Measurements from ENCODE around the gene EVI2A.
"Not testable (repeated sequence)": the region's sequence is repeated elsewhere in the genome, so short reads cannot be mapped to it uniquely, and the experiment has no call there.

EVI2A gene, protein sequence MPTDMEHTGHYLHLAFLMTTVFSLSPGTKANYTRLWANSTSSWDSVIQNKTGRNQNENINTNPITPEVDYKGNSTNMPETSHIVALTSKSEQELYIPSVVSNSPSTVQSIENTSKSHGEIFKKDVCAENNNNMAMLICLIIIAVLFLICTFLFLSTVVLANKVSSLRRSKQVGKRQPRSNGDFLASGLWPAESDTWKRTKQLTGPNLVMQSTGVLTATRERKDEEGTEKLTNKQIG

DNA sequence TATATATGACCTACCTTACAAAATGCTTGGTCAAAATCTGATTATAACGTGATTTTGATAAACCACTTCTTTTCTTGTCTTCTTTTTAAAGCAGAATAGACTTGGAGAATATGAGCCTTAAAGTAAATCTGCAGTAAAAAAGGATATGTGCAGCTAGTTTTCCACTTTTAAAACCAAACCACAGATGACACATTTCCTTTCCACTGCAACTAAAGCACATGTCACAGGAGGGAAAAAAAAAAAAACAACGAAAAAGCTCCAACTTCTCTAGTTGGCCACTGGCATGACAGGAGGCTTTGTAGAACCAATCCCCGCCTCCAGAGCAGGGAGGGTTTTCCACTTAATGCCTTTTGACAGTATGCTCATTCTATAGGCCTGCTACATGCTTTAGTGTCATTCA lies at the start of gene EVI2A:
TSS of gene EVI2A (minus strand) at position 142 of the 400 bp plus-strand sequence. CDS start 2,609 bp downstream, outside the sequence.
- peak; percentile 89 for DNase-seq

DNA sequence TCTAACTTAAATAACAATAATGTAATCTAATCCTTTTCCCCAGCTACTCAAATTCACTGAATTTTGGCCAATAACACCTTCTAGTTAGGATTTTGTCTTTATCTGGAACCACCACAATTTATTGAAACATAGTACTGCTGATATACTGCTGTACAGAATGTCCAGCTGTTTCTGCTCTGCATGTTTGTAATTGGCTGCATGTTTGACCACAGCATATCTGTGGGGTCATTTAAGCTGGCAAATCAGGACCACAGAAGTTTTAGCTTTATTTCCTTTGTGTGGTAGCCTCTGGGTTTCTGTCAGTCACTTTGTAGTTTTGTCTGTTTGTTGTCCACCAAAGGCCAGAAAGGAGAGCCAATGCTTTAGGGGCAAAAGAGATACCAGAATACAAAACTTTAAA lies 47.8 kb upstream of the EVI2A start:
- DNase-seq = no peak

DNA sequence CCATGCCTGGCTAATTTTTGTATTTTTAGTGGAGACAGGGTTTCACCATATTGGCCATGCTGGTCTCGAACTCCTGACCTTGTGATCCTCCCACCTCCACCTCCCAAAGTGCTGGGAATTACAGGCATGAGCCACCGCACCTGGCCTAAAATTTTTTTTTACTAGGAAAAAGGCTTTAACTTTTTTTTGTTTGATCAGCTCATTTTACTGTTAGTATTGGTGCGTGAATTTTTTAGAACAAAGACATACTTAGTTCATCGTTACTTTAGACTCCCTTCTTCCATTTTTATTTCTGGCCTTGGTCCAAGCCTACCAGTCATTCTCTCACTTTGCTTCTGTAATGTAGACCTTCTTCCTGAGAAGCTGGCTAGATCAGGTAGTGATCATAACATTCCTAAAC lies 44.7 kb upstream of the EVI2A start:
- no peak for DNase-seq

DNA sequence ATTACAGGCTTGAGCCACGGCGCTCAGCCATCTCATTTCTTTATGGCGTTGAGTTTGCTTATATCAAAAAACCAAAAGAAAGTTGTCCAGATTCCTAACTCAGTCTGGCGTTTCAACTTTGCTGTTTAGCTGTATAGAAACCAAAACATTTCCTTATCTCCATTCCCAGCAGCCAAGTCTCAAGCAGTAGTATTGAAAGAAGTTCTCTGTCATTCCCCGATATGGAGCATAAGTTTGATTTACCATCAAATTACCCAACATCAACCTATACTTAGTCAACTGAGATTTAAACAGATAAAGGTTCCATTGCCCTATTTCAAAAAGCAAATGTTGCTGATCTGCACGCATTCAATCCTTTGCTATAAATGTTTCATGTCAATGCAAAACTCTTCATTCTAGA lies 42.6 kb upstream of the EVI2A start:
- DNase-seq = no peak

DNA sequence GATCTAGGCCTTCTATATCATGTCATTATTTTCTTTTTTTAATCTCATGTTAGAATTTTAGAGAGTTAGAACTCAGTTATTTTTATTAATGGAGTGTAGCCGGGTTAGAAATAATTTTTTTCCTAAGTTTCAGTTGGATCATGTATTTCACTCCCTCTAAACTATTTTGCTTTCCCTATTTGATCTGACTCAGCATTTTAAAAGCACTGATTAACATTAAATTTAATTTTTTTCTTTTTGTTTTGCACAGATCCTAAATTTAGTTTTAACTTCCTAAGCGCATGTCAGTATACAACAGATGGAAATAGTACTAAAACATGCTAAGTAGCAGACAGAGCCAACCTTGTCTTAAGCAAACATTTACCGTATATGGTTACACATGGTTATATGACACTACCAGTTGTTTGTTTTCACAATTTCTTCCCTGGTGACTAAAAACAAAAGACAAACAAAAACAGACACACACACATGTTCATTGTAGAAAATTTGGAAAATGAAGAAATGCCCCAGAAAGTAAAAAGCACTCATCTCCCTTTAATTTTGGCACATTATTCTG lies 36.5 kb upstream of the EVI2A start:
- DNase-seq = no peak

DNA sequence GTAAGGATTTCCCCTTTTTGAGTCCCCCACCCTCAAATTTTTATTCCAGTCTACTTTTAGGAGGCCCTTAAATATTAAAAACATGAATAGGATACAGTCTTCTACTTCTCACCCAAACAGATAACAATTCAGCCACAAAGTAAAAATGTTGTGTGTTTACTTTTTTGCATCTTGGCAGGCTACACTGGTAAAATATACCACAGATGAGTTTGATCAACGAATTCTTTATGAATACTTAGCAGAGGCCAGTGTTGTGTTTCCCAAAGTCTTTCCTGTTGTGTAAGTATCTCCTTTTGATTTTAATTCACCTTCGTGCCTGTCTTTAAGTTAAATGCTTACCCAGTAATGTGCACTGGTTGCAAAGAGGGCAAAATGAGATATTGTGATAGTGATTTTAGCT lies 35.7 kb upstream of the EVI2A start:
- no peak for DNase-seq

DNA sequence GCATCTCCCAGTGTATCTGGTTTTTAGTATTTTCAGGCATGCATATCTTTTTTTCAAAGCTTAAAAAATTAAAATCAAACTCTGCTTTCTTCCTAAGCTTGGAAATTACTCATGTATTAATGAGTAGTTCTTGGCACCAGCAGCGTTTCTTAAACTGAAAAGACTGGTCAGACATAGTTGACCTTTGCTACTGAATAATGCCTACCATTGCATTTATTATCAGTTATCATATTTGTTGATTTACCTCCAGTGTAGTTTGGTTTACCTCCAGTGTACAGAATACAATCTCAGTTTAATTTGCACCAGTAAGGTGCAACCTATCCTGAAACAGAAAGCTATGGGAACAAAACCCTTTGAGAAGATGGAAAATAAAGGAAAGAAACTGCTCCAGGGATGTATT lies 34.5 kb upstream of the EVI2A start:
- no peak for DNase-seq

DNA sequence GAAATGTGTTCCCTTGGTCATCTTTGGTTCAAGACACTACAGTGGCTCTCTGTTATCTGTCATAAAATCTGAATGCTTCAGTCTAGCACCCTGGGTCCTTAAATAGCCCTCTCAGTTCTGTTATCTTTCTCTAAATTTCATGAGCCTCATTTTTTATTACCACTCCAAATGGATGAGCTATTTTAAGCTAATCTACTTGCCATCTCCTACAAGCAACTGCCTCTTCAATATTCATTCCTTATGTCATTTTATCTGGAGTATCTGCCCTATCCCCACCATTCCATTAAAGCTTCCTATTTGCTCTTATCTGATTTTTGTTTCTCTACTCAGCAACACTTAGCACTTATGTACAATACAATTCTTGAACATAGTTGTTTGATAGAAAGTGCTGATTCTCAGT lies 28.0 kb upstream of the EVI2A start:
- no peak for DNase-seq

DNA sequence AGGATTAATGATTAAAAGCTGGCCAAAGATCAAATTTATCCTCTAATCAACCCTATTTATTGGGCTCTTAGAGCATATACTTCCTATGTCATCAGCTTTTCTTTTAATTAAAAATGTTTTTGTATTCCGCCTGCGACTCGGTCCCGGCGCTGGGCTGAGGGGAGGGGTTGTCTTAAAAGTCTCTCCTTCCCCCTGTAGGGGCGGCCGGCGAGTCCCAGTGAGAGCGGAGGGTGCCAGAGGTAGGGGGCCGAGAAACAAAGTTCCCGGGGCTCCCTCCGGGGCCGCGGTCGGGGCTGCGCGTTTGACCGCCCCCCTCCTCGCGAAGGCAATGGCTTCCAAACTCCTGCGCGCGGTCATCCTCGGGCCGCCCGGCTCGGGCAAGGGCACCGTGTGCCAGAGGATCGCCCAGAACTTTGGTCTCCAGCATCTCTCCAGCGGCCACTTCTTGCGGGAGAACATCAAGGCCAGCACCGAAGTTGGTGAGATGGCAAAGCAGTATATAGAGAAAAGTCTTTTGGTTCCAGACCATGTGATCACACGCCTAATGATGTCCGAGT lies 23.8 kb upstream of the EVI2A start:
- DNase-seq = not testable (repeated sequence)

DNA sequence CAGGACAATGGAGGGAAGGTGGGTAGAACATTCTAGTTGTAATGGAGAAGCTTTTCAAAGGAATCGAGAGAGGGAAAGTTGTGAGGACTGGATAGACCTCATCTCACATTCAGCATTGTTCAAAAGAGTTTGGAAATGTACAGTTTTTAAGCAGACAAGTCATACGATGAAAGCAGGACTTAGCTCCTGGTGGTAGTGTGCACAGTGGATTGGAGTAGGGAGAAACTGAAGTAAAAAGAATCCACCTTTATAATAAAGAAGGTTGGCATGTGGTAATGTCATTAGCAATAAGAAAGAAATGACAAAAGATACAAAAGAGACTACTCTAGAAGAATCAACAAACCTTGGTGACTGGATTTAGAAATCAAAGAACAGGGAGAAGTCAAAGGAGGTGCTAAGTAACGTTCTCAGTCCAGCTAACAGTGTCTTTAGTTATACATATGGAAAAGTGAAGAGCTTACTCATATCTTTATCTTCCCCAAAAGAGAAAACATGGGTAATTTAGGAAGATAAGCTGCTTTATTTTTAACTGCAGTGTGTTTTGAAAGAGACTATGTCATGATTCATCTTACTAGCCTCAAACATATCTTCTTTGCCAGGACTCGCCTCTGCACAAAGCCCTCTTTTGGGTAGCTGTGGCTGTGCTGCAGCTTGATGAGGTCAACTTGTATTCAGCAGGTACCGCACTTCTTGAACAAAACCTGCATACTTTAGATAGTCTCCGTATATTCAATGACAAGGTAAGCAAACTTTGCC lies 18.7 kb upstream of the EVI2A start:
- no peak for DNase-seq

DNA sequence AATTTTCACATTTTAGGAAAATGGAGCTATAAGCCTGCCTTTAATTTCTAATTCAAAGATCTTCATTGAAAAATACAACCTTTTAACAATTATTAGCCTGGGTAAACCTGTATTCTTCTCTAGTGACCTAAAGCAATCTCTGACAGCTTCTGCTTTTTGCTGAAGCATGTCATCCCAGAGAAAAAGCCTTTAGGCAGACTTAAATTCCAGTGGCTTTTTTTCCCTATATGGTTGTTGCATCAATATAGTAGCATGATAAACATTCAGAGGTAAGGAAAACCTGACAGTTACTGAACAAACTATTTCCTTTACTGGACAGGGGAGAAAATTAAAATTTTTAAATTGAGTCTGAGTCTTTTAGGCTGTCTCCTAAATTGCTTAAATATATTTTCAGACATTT lies 7.8 kb upstream of the EVI2A start:
- no peak for DNase-seq

DNA sequence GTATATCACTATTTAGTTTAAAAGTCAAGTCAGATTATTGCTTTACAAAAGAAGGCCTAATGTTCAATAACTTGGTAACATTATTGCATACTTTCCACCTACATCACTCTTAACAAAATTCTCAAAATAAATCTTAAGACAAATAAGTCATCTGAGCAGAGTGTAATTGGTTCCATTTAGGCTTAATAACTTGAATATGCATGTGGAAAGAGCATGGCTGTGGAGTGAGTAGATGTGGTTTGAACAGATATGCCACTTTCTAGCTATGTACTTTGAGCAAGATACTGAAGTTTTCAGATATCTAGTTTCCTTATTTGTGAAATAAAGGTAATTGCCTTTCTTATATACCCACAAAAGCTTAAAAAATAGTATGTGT lies 6.7 kb upstream of the EVI2A start:
- DNase-seq = no peak

DNA sequence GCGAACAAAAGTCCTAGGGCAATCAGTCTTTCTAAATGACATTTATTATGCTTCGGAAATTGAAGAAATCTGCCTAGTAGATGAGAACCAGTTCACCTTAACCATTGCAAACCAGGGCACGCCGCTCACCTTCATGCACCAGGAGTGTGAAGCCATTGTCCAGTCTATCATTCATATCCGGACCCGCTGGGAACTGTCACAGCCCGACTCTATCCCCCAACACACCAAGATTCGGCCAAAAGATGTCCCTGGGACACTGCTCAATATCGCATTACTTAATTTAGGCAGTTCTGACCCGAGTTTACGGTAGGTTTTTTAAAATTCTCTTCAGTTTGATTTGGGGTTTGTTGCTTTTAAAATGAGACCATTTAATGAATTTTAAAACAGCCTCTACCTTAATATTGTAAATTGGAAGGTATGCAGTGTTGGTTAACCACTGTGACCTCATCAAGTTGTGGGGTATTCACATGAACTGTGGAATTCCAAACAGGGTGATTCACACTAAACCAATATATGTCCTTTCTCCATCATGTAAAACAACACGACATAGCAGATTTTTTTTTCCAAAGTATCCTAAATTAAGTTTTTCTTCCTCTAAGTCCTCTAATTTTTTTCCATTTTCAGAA lies 6.2 kb upstream of the EVI2A start:
- DNase-seq = no peak

DNA sequence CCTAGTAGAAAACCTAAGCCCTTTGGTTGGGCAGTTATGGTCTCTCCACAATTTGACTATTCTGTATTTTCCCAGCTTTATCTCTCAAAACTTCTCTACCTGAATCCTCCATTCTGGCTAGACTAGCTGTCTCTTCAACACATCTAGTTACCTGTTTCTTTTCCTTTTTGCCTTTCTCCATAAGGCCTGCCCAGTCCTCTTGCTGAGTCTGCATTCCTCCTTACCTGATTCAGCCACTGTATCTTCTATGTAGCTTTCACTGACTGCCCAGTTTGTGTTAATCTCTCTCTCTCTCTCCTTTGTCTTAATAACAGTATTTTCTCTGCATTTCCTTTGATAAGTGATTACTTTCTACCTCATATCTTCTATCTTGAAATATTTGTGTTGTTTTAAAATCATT lies 2.1 kb upstream of the EVI2A start:
- no peak for DNase-seq

DNA sequence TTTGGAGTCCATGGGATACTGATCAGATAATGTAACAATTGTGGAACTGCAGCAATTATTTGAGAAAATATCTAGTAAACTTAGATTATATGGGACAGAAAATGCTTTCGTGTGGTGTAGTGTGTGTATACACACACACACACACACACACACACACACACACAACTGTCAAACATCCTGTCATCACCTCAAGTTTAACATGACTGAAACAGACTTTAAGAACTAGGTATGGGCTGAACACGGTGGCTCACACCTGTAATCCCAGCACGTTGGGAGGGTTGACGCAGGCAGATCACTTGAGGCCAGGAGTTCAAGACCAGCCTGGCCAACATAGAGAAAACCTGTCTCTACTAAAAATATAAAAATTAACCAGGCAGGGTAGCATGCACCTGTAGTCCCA lies 544 bp upstream of the EVI2A start:
- peak; percentile 60 for DNase-seq

DNA sequence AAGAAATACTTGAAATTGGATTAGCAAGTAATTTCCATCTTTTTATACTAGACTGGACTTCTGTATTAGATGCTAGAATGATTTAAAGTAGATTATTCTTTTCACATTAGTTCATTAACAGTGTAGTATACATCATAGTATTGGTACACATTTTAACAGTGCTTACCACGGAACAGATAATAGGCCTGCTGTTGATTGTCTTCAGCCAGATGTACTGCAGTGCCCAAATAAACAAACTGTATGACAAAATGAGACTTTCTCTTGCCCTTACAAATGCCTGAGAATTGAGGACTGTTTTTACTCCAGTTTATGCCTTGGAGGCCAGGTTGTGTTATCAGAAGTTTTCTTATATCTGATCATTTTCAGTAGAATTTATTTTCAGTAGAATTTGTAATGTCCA lies 631 bp downstream of the EVI2A start:
- DNase-seq = no peak

DNA sequence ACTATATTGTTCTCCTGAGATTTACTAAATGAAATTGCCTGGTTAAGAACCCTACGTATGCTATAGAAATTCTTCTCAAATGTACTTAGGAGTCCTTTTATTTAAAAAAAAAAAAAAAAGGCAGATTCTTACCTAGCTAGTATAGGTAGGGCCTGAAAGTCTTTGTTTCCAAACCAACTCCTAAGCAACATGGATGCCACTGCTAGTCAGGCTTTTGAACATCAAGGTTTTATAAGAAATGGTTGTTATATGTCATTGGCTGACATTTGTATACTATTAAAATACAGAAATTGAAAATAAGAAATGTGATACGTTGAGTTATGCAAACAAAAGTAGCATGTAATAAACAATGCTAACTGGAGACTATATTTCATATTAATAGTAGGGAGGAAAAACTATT lies 1.2 kb downstream of the EVI2A start:
- DNase-seq = no peak

DNA sequence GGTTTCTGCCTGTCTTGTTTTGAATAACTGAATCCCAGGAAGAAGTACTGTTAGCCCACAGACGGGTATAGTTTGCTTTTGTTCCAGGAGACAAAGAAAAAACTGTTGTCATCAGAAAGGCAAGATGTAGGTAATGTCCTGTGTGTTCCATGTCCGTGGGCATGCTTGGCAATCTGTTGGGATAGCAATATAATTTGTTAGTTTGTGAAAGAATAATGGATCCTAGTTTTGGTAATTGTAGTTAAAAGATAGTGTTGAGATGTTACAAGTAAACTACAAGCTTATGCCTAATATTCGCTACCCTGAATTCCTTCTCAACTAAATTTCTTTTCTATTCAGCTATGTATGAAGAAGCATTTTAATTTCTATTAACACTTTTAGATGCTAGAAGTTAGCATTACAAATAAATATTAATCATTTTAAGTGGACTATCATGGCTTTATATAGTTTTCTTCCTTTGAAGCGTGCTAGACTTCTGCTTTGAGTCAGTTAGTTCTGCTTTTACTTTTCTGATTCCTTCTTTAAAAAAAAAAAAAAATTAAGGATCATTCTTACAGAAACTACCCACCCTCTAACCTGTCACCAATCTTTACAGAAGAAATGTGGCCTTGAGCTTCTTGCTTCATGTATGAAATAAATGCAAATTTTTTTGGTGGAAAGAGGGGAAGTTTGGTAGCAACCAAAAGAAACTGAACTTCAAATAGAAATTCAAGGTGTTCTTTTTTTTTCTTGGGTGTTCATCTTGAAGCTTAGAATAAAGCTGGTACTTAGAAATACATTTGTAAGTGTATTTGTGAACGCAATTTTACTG lies 2.4 kb downstream of the EVI2A start:
- peak; percentile 60 for DNase-seq

DNA sequence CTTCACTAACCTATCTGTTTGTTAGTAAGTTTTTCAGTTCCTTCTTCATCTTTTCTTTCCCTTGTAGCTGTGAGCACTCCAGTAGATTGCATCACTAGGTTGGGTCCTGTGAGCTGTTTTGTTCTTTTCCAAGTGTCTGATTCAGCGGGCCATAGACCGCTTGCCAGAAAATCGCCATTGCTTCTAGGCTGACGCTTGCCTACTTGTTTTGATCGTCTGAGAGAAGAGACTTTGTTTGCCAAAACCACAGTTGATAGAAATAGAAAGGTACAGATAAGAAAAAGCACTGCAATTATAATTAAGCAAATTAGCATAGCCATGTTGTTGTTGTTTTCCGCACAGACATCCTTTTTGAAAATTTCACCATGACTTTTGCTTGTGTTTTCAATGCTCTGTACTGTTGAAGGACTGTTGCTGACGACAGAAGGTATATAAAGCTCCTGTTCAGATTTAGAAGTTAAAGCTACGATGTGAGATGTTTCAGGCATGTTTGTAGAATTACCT lies 3.1 kb downstream of the EVI2A start:
- peak; percentile 72 for DNase-seq

DNA sequence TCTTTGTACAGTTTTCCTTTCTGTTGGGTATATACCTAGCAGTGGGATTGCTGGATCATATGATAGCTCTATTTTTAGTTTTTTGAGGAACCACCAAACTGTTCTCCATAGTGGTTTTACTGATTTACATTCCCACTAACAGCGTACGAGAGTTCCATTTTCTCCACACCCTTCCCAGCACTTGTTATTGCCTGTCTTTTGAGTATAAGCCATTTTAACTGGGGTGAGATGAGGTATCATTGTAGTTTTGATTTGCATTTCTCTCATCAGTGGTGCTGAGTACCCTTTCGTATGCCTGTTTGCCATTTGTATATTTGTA lies 6.7 kb downstream of the EVI2A start:
- no peak for DNase-seq

DNA sequence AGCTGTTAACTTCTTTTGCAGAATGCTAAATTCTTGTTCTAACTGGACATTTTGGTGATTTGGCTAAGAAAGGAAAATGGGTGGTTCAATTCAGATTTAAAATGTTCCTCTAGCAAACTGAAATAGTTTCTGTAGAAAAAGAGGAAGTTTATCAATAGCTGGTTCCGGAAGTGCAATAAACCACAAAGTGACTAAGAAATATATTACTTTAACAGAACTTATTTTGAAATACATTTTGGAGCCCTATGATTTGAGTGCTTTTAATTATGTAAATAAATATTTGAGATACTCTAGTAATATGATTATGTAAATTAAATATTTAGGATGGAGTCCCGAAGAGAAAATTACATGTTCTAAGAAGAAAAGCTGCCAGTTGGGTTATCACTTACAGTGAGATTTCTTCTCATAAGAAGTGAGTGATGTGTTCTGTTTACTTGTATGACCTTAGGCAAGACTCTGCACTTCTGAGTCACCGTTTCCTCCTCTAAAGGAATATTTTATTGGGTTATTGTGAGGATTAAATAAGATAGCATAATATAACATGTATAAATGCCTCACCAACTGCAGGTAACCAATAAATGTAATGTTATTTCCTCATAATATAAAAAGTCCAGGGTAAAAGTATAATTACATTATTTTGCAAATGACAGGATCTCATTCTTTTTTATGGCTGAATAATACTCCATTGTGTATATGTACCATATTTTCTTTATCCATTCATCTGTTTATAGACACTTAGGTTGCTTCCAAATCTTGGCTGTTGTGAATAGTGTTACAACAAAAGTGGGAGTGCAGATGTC lies 7.2 kb downstream of the EVI2A start, which contains the start of gene EVI2B:
TSS of gene EVI2B (minus strand) at position 73 of the 800 bp plus-strand sequence. CDS start 8,445 bp downstream, outside the sequence.
- DNase-seq = peak; percentile 62

DNA sequence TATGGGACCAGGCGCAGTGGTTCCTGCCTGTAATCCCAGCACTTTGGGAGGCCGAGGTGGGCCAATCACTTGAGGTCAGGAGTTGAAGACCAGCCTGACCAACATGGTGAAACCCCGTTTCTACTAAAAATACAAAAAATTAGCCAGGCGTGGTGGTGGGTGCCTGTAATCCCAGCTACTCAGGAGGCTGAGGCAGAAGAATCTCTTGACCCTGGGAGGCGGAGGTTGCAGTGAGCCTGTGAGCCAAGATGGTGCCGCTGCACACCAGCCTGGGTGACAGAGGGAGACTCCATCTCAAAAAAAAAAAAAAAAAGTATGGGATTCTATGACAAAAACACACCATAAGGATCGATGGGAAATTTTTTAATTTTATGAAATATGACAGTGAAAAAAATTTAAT lies 9.2 kb downstream of the EVI2A start:
- DNase-seq = peak; percentile 58
